Activated naive CD4-positive, alpha-beta T cell treated with anti-CD3 and anti-CD28 coated beads, Interleukin-2, amount 10 ng/mL, durations not matched to agents 5 hours and 36 hours (primary cell): ENCODE data around the gene TULP4. TPM values are rescaled to one million over a fixed set of nuclear protein-coding genes. Genes with fewer than 3 reads are reported as not detected.

ENCODE experiments used
- total RNA-seq, 2 experiments: library from RNA; stranded (reverse); gene quantifications; one replicate each; pipeline ENCODE4 v1.2.3, GENCODE V29; 2021

Gene TULP4
- total RNA-seq = 10 to 100 TPM; 46.3 to 48.2 TPM

GRCh38 chr6:158312165-158312564, at the start of gene TULP4:
TSS of gene TULP4 (plus strand) at chr6:158312465. CDS start at chr6:158314017, 1,552 bp downstream.

GRCh38 chr6:158559895-158560835, 247.9 kb downstream of the TULP4 start, which contains the start of gene TMEM181:
TSS of gene TMEM181 (plus strand) at chr6:158560091. CDS start at chr6:158560225, 134 bp downstream.

Other genes starting within 250 kb of the TULP4 start
- 1 to 10 TPM; 6.7 to 7.1 TPM for gene SERAC1, start 144.2 kb upstream of the TULP4 start, total RNA-seq
- gene GTF2H5, start 144.1 kb upstream of the TULP4 start, total RNA-seq = 10 to 100 TPM; 19.8 to 20.3 TPM
- 10 to 100 TPM; 18.1 to 19.2 TPM for gene TMEM181, start 247.6 kb downstream of the TULP4 start, total RNA-seq